DND-41 (cell line): ENCODE data around the gene RNF149.
A peak's percentile ranks its signal among the peaks of the same experiment; 100 is the strongest.

Experiments
- ATAC-seq: fragments of 200-7000 bp; cut with Tn5 transposase; 3 replicates; pipeline ENCODE4 v1.9.1; 2021; ENCODE audit warnings: low read depth; ENCODE audit not compliant: insufficient read depth
- DNase-seq: peaks from one replicate; pipeline ENCODE4 v3.0.0-alpha.2; 2020
- H2AFZ ChIP-seq: 2 replicates; pipeline ENCODE4 v1.6.0; 2012; ENCODE audit warnings: low read depth, low read length
- H3K27ac ChIP-seq: 2 replicates; pipeline ENCODE4 v1.5.1; 2012; ENCODE audit warnings: low read length, inconsistent platforms
- H3K27me3 ChIP-seq: fragments of 200-600 bp; sonication (generic); 2 replicates; pipeline ENCODE4 v1.6.0; 2012; ENCODE audit warnings: low read length, mild to moderate bottlenecking, inconsistent platforms; ENCODE audit not compliant: insufficient read depth, poor library complexity
- H3K36me3 ChIP-seq: 2 replicates; pipeline ENCODE4 v1.5.1; 2012; ENCODE audit warnings: low read length, inconsistent platforms; ENCODE audit not compliant: insufficient read depth
- H3K4me1 ChIP-seq: 2 replicates; pipeline ENCODE4 v1.5.1; 2012; ENCODE audit warnings: mild to moderate bottlenecking, low read length; ENCODE audit not compliant: insufficient read depth
- H3K4me2 ChIP-seq: 2 replicates; pipeline ENCODE4 v1.6.0; 2012; ENCODE audit warnings: mild to moderate bottlenecking, moderate library complexity, low read length, inconsistent platforms; ENCODE audit not compliant: insufficient read depth
- H3K4me3 ChIP-seq, 2 experiments: fragments of 200-600 bp in 1 of 2; shearing (Covaris generic) in 1 of 2; 2 replicates each; pipeline ENCODE4 v1.5.1; 2012 to 2016; ENCODE audit warnings: inconsistent platforms in 2 of 2, low read length in 2 of 2, mild to moderate bottlenecking in 2 of 2, low read depth in 1 of 2, moderate library complexity in 1 of 2
- H3K79me2 ChIP-seq: 2 replicates; pipeline ENCODE4 v1.6.0; 2012; ENCODE audit warnings: low read length, inconsistent platforms; ENCODE audit not compliant: insufficient read depth
- H3K9ac ChIP-seq: 2 replicates; pipeline ENCODE4 v1.6.0; 2012; ENCODE audit warnings: low read depth, mild to moderate bottlenecking, inconsistent platforms, low read length, moderate library complexity
- H3K9me3 ChIP-seq: 2 replicates; pipeline ENCODE4 v1.5.1; 2012; ENCODE audit warnings: low read length, moderate library complexity, mild to moderate bottlenecking, inconsistent platforms; ENCODE audit not compliant: insufficient read depth, severe bottlenecking
- H4K20me1 ChIP-seq: 2 replicates; pipeline ENCODE4 v1.6.0; 2012; ENCODE audit warnings: low read length; ENCODE audit not compliant: insufficient read depth
- EZH2 ChIP-seq: IDR thresholded peaks from 3 replicates; pipeline ENCODE4 v1.6.1; 2012; ENCODE audit warnings: borderline replicate concordance, low read depth, mild to moderate bottlenecking, moderate library complexity, low read length, inconsistent platforms; ENCODE audit not compliant: severe bottlenecking
- TF ChIP-seq, protein P1 (sequence below): IDR thresholded peaks from 2 replicates; pipeline ENCODE4 v1.5.1; 2012; ENCODE audit warnings: borderline replicate concordance, low read length, moderate library complexity, mild to moderate bottlenecking; ENCODE audit not compliant: poor library complexity, severe bottlenecking; ENCODE audit errors: extremely low read depth

RNF149 gene

GRCh38 chr2:101308432-101309210 lies at the start of gene RNF149:
Gene RNF149 (minus strand): TSS chr2:101308701. CDS start chr2:101308588, 113 bp downstream.
- Histone ChIP-seq H4K20me1 (peaks cover 37% of the 10 kb centered on the region), H3K36me3 (peaks cover 22% of the 10 kb centered on the region), H3K27me3 (no peaks in the 10 kb centered on the region), H3K4me2 (peak within 1 kb of the TSS; percentile 75), H3K4me3 (peak within 1 kb of the TSS; percentile 71 to 74), H3K79me2 (peaks cover 51% of the 10 kb centered on the region), H2AFZ (peak within 1 kb of the TSS; percentile 77), H3K9ac (peak within 1 kb of the TSS; percentile 92), H3K27ac (peak within 1 kb of the TSS; percentile 85), H3K9me3 (no peaks in the 10 kb centered on the region), H3K4me1 (peaks cover 81% of the 10 kb centered on the region)
- ATAC-seq (peak; percentile 72), DNase-seq (peak; percentile 87)
- no peak for TF ChIP-seq EZH2
- TF ChIP-seq, protein P1, sequence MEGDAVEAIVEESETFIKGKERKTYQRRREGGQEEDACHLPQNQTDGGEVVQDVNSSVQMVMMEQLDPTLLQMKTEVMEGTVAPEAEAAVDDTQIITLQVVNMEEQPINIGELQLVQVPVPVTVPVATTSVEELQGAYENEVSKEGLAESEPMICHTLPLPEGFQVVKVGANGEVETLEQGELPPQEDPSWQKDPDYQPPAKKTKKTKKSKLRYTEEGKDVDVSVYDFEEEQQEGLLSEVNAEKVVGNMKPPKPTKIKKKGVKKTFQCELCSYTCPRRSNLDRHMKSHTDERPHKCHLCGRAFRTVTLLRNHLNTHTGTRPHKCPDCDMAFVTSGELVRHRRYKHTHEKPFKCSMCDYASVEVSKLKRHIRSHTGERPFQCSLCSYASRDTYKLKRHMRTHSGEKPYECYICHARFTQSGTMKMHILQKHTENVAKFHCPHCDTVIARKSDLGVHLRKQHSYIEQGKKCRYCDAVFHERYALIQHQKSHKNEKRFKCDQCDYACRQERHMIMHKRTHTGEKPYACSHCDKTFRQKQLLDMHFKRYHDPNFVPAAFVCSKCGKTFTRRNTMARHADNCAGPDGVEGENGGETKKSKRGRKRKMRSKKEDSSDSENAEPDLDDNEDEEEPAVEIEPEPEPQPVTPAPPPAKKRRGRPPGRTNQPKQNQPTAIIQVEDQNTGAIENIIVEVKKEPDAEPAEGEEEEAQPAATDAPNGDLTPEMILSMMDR = no peak

DNA sequence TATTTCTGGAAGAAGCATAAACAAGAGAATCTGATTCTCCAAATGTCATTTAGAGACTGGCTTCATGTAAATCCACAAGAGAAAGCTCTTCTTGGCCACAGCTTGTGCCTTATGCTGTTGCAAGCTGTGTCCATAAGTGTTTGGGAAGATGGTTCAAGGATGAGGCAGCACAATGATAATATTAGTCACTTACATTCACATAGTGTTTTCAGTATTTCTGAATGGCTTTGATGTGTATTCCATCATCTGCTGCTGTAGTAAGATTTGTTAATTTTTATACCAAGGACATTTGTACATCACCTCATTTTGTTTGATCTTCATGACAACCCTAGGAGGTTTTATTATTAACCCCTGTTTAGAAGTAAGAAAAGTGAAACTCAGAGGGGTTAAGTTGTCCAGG lies 48.9 kb upstream of the RNF149 start:
- H2AFZ ChIP-seq = no peak overlapping the region
- H3K79me2 ChIP-seq = no peaks in the 10 kb centered on the region
- DNase-seq (no peak), ATAC-seq (no peak)
- no peak overlapping the region for H3K9ac ChIP-seq
- H3K9me3 ChIP-seq = no peaks in the 10 kb centered on the region
- TF ChIP-seq EZH2 = no peak
- TF ChIP-seq, protein P1 = no peak
- no peak overlapping the region for H3K27ac ChIP-seq
- no peaks in the 10 kb centered on the region for H3K27me3 ChIP-seq
- no peaks in the 10 kb centered on the region for H4K20me1 ChIP-seq
- no peak overlapping the region for H3K4me3 ChIP-seq
- H3K36me3 ChIP-seq = no peaks in the 10 kb centered on the region
- H3K4me2 ChIP-seq = no peak overlapping the region
- no peaks in the 10 kb centered on the region for H3K4me1 ChIP-seq

GRCh38 chr2:101356521-101356920 lies 48.0 kb upstream of the RNF149 start:
- Histone ChIP-seq H4K20me1 (no peaks in the 10 kb centered on the region), H3K36me3 (no peaks in the 10 kb centered on the region), H3K79me2 (no peaks in the 10 kb centered on the region), H3K4me3 (no peak overlapping the region), H3K27me3 (no peaks in the 10 kb centered on the region), H3K9ac (no peak overlapping the region), H3K27ac (no peak overlapping the region), H2AFZ (no peak overlapping the region), H3K4me2 (no peak overlapping the region), H3K9me3 (no peaks in the 10 kb centered on the region), H3K4me1 (no peaks in the 10 kb centered on the region)
- ATAC-seq (no peak), DNase-seq (no peak)
- TF ChIP-seq, protein P1 = no peak
- no peak for TF ChIP-seq EZH2
